ENCODE measurements around the gene PNKD. TPM values are rescaled to one million over a fixed set of nuclear protein-coding genes. Genes with fewer than 3 reads are reported as not detected.

Gene PNKD
- total RNA-seq, 1 donor from 2014 or later, result 45.0 TPM

- H3K27ac Mint-ChIP-seq (ENCODE audit: unreplicated experiment), result no peak overlapping the region
- H3K4me3 Mint-ChIP-seq (ENCODE audit: unreplicated experiment), result no peak overlapping the region
- no peaks in the 10 kb centered on the region for H3K9me3 Mint-ChIP-seq (ENCODE audit: unreplicated experiment)
- H3K36me3 Mint-ChIP-seq (ENCODE audit: unreplicated experiment), result no peaks in the 10 kb centered on the region
- no peaks in the 10 kb centered on the region for H3K27me3 Mint-ChIP-seq (ENCODE audit: unreplicated experiment)
- DNase-seq (ENCODE audit: extremely low spot score, unreplicated experiment), result no peak
- TF ChIP-seq CTCF (IDR thresholded peaks at IDR 0.05), result no peak
- peaks cover 9% of the 10 kb centered on the region for H3K4me1 Mint-ChIP-seq (ENCODE audit: unreplicated experiment)
Observed at GRCh38 chr2:218340656-218341055, 70.3 kb downstream of the PNKD start.

- H3K4me3 Mint-ChIP-seq (ENCODE audit: unreplicated experiment), result no peak overlapping the region
- DNase-seq (ENCODE audit: extremely low spot score, unreplicated experiment), result no peak
- no peak for TF ChIP-seq CTCF (IDR thresholded peaks at IDR 0.05)
- no peak overlapping the region for H3K27ac Mint-ChIP-seq (ENCODE audit: unreplicated experiment)
- peaks cover 16% of the 10 kb centered on the region for H3K4me1 Mint-ChIP-seq (ENCODE audit: unreplicated experiment)
- H3K27me3 Mint-ChIP-seq (ENCODE audit: unreplicated experiment), result no peaks in the 10 kb centered on the region
- H3K36me3 Mint-ChIP-seq (ENCODE audit: unreplicated experiment), result no peaks in the 10 kb centered on the region
- H3K9me3 Mint-ChIP-seq (ENCODE audit: unreplicated experiment), result no peaks in the 10 kb centered on the region
Observed at GRCh38 chr2:218341381-218341780, 71.1 kb downstream of the PNKD start.

DNA sequence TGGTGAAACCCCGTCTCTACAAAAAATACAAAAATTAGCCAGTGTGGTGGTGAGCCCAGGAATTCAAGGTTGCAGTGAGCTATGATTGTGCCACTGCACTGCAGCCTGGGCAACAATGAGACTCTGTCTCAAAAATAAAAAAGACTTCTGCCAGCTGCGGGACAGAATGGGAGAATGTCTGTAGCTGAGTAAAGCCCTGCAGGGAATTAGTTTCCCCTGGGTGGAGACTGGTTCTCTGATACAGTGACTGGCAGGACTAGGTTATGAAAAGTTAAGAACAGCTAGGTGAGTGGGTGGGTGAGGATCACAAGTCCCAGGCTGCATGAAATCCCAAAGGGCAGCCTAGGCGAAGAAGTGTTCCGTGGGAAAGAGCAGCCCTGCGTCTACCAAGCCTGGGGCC is 72.5 kb downstream of the PNKD start:
- Mint-ChIP-seq H3K27ac (ENCODE audit: unreplicated experiment) (no peak overlapping the region), H3K27me3 (ENCODE audit: unreplicated experiment) (no peaks in the 10 kb centered on the region), H3K36me3 (ENCODE audit: unreplicated experiment) (no peaks in the 10 kb centered on the region), H3K9me3 (ENCODE audit: unreplicated experiment) (no peaks in the 10 kb centered on the region), H3K4me1 (ENCODE audit: unreplicated experiment) (peaks cover 18% of the 10 kb centered on the region), H3K4me3 (ENCODE audit: unreplicated experiment) (no peak overlapping the region)
- no peak for DNase-seq (ENCODE audit: extremely low spot score, unreplicated experiment)
- no peak for TF ChIP-seq CTCF (IDR thresholded peaks at IDR 0.05)

GRCh38 chr2:218343591-218343990 is 73.3 kb downstream of the PNKD start:
- DNase-seq (ENCODE audit: extremely low spot score, unreplicated experiment), result no peak
- Mint-ChIP-seq H3K4me3 (ENCODE audit: unreplicated experiment) (no peak overlapping the region), H3K36me3 (ENCODE audit: unreplicated experiment) (no peaks in the 10 kb centered on the region), H3K27ac (ENCODE audit: unreplicated experiment) (peak overlapping the region; percentile 11), H3K4me1 (ENCODE audit: unreplicated experiment) (peaks cover 18% of the 10 kb centered on the region), H3K27me3 (ENCODE audit: unreplicated experiment) (no peaks in the 10 kb centered on the region), H3K9me3 (ENCODE audit: unreplicated experiment) (no peaks in the 10 kb centered on the region)
- TF ChIP-seq CTCF (IDR thresholded peaks at IDR 0.05), result no peak

- no peak overlapping the region for H3K27ac Mint-ChIP-seq (ENCODE audit: unreplicated experiment)
Observed at GRCh38 chr2:218344090-218344754, 73.9 kb downstream of the PNKD start.

More at GRCh38 chr2:218344090-218344754, 73.9 kb downstream of the PNKD start:
- no peak for TF ChIP-seq CTCF (IDR thresholded peaks at IDR 0.05)
- no peaks in the 10 kb centered on the region for H3K9me3 Mint-ChIP-seq (ENCODE audit: unreplicated experiment)
- no peaks in the 10 kb centered on the region for H3K36me3 Mint-ChIP-seq (ENCODE audit: unreplicated experiment)
- peaks cover 18% of the 10 kb centered on the region for H3K4me1 Mint-ChIP-seq (ENCODE audit: unreplicated experiment)
- no peak overlapping the region for H3K4me3 Mint-ChIP-seq (ENCODE audit: unreplicated experiment)
- DNase-seq (ENCODE audit: extremely low spot score, unreplicated experiment), result no peak
- H3K27me3 Mint-ChIP-seq (ENCODE audit: unreplicated experiment), result no peaks in the 10 kb centered on the region
